Caco-2 (cell line): Measurements from ENCODE around the gene MICA. TPM values are rescaled to one million over a fixed set of nuclear protein-coding genes. Genes with fewer than 3 reads are reported as not detected.

Experiments used
- BruUV-seq: library from RNA; stranded (reverse); fragments of 400-500 nt; replicated peaks from 2 replicates; lab custom pipeline; 2021; lab: Mats Ljungman, UMichigan
- CTCF ChIA-PET: fragments of 300-600 bp; sonication (Branson Sonifier 250); formaldehyde crosslinking; loops from one replicate; lab custom pipeline; 2022; ENCODE audit warnings: antibody characterized with exemption; lab: Charles Lee
- POLR2A ChIA-PET: fragments of 300-600 bp; sonication (Branson Sonifier 250); formaldehyde crosslinking; loops from one replicate; lab custom pipeline; 2022; ENCODE audit warnings: antibody characterized with exemption; lab: Charles Lee
- DNase-seq, 2 experiments: peaks; one replicate each; pipeline versions ENCODE4 v3.0.0 to v3.0.0-alpha.2; 2020 to 2022
- H3K27me3 ChIP-seq: replicated peaks from 2 replicates; pipeline ENCODE4 v1.6.0; 2011; ENCODE audit warnings: low read length; ENCODE audit not compliant: control insufficient read depth, insufficient read depth
- H3K36me3 ChIP-seq: 2 replicates; pipeline ENCODE4 v1.5.1; 2011; ENCODE audit warnings: low read length; ENCODE audit not compliant: control insufficient read depth, insufficient read depth
- H3K4me1 ChIP-seq: fragments of 250-450 bp; sonication (Bioruptor Pico); 2 replicates; pipeline ENCODE4 v1.5.1; 2020; ENCODE audit warnings: mild to moderate bottlenecking
- H3K4me3 ChIP-seq: 2 replicates; pipeline ENCODE4 v1.5.1; 2011; ENCODE audit warnings: low read depth, mild to moderate bottlenecking, control low read depth, low read length
- H3K9me3 ChIP-seq: fragments of 250-450 bp; sonication (Bioruptor Pico); 2 replicates; pipeline ENCODE4 v1.5.1; 2020; ENCODE audit warnings: mild to moderate bottlenecking, moderate library complexity
- H3K27ac Mint-ChIP-seq: one replicate; pipeline ENCODE4 v1.8.0; 2022; ENCODE audit warnings: mixed read lengths; ENCODE audit not compliant: unreplicated experiment
- H3K27me3 Mint-ChIP-seq: one replicate; pipeline ENCODE4 v1.8.0; 2022; ENCODE audit warnings: mixed read lengths; ENCODE audit not compliant: insufficient read depth, unreplicated experiment
- H3K36me3 Mint-ChIP-seq: one replicate; pipeline ENCODE4 v1.8.0; 2022; ENCODE audit warnings: mild to moderate bottlenecking, mixed read lengths; ENCODE audit not compliant: insufficient read depth, unreplicated experiment
- H3K4me1 Mint-ChIP-seq: one replicate; pipeline ENCODE4 v1.8.0; 2022; ENCODE audit warnings: low read depth, mixed read lengths; ENCODE audit not compliant: unreplicated experiment
- H3K4me3 Mint-ChIP-seq: one replicate; pipeline ENCODE4 v1.8.0; 2022; ENCODE audit warnings: mild to moderate bottlenecking, moderate library complexity, mixed read lengths; ENCODE audit not compliant: unreplicated experiment
- H3K9me3 Mint-ChIP-seq: one replicate; pipeline ENCODE4 v1.8.0; 2022; ENCODE audit warnings: mixed read lengths; ENCODE audit not compliant: unreplicated experiment
- intact Hi-C: fragments of 100-400 bp; cut with micrococcal nuclease; formaldehyde crosslinking; loops from one replicate; pipeline ENCODE4 v1.10.0; 2022; ENCODE audit not compliant: unreplicated experiment
- total RNA-seq: library from RNA; stranded (reverse); gene quantifications from 2 replicates; pipeline ENCODE4 v1.2.3, GENCODE V29; 2022
- TF ChIP-seq, protein P1 (sequence below), 2 experiments: fragments of 200-600 bp in 1 of 2; IDR thresholded peaks; 1 replicate in 1 of 2; 2 replicates in 1 of 2; pipeline versions ENCODE4 v1.5.1 to v1.8.0; 2011 to 2022; ENCODE audit warnings: antibody characterized with exemption in 1 of 2, control low read depth in 1 of 2, inconsistent platforms in 1 of 2, low read depth in 1 of 2, low read length in 1 of 2, mild to moderate bottlenecking in 1 of 2, moderate library complexity in 1 of 2; ENCODE audit not compliant: insufficient read depth in 1 of 2, severe bottlenecking in 1 of 2, unreplicated experiment in 1 of 2

Gene MICA
- total RNA-seq, 1 experiment from 2014 or later = 12.6 TPM

DNA sequence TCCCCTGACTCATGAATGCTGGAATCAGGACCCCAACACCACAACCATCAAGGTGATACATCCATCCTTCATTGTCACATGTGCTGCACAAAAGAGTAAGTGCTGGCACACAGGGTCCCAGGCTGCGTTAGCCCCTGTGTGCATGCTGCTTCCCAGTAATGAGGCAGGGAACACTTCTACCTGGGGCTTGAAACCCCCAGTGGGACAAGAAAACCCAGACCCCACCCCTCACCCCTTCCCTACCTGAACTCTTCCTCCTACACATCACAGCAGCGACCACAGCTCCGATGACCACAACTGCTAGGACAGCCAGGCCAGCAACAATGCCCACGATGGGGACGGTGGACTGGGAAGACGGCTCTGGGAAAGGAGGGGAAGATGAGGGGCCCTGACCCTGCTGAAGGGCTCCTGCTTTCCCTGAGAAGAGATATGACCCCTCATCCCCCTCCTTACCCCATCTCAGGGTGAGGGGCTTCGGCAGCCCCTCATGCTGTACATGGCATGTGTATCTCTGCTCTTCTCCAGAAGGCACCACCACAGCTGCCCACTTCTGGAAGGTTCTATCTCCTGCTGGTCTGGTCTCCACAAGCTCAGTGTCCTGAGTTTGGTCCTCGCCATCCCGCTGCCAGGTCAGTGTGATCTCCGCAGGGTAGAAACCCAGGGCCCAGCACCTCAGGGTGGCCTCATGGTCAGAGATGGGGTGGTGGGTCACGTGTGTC is 48.4 kb upstream of the MICA start:
- Histone ChIP-seq H3K4me1 (no peaks in the 10 kb centered on the region), H3K36me3 (no peaks in the 10 kb centered on the region), H3K4me3 (no peak overlapping the region), H3K27me3 (no peaks in the 10 kb centered on the region; the same call in 1 of the 2 replicates), H3K9me3 (no peaks in the 10 kb centered on the region)
- TF ChIP-seq, protein P1, sequence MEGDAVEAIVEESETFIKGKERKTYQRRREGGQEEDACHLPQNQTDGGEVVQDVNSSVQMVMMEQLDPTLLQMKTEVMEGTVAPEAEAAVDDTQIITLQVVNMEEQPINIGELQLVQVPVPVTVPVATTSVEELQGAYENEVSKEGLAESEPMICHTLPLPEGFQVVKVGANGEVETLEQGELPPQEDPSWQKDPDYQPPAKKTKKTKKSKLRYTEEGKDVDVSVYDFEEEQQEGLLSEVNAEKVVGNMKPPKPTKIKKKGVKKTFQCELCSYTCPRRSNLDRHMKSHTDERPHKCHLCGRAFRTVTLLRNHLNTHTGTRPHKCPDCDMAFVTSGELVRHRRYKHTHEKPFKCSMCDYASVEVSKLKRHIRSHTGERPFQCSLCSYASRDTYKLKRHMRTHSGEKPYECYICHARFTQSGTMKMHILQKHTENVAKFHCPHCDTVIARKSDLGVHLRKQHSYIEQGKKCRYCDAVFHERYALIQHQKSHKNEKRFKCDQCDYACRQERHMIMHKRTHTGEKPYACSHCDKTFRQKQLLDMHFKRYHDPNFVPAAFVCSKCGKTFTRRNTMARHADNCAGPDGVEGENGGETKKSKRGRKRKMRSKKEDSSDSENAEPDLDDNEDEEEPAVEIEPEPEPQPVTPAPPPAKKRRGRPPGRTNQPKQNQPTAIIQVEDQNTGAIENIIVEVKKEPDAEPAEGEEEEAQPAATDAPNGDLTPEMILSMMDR (IDR thresholded peaks at IDR 0.05; ENCODE audit: insufficient read depth in 1 of 2, low read depth in 1 of 2, low read length in 1 of 2, severe bottlenecking in 1 of 2, unreplicated experiment in 1 of 2) = no peak
- peak overlapping the region; percentile 70 for H3K4me3 Mint-ChIP-seq
- no peaks in the 10 kb centered on the region for H3K9me3 Mint-ChIP-seq
- no peaks in the 10 kb centered on the region for H3K4me1 Mint-ChIP-seq
- ChIA-PET POLR2A (no interaction called here), CTCF (no interaction called here)
- BruUV-seq = no TSS peak
- no peak overlapping the region for H3K27ac Mint-ChIP-seq
- peaks cover 27% of the 10 kb centered on the region for H3K27me3 Mint-ChIP-seq
- intact Hi-C loops = loop anchor here (10.0 kb wide), 1 partner anchor 80 kb away; the partner anchor contains the start of gene HLA-C
- no peaks in the 10 kb centered on the region for H3K36me3 Mint-ChIP-seq
- DNase-seq = no peak

DNA sequence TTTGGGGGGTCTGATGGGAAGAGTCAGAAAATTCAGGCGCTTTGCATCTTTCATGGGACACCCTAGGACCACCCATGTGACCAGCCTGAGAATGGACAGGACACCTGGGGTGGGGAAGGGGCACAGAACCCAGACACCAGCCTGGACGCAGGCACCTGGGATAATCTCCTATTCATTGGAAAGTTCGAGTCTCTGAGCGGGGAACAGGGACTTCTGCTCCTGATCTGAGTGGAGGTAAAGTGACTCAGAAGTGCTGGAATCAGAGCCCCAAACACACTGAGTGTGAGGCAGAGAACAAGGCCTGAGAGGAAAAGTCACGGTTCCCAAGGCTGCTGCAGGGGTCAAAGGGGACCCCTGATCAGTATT is 47.8 kb upstream of the MICA start:
- Histone ChIP-seq H3K9me3 (no peaks in the 10 kb centered on the region), H3K4me3 (no peak overlapping the region), H3K27me3 (no peaks in the 10 kb centered on the region), H3K36me3 (no peaks in the 10 kb centered on the region), H3K4me1 (no peaks in the 10 kb centered on the region)
- no peak for DNase-seq
- Mint-ChIP-seq H3K27ac (no peak overlapping the region), H3K9me3 (no peaks in the 10 kb centered on the region), H3K4me3 (peak overlapping the region; percentile 70), H3K36me3 (no peaks in the 10 kb centered on the region), H3K27me3 (peaks cover 29% of the 10 kb centered on the region), H3K4me1 (no peaks in the 10 kb centered on the region)
- TF ChIP-seq, protein P1 (IDR thresholded peaks at IDR 0.05; ENCODE audit: insufficient read depth in 1 of 2, low read depth in 1 of 2, low read length in 1 of 2, severe bottlenecking in 1 of 2, unreplicated experiment in 1 of 2) = no peak
- intact Hi-C loops = loop anchor here (10.0 kb wide), 1 partner anchor 81 kb away; the partner anchor contains the start of gene HLA-C
- ChIA-PET CTCF (no interaction called here), POLR2A (no interaction called here)
- BruUV-seq = no TSS peak

- no peaks in the 10 kb centered on the region for H3K36me3 Mint-ChIP-seq
- ChIA-PET CTCF (no interaction called here), POLR2A (no interaction called here)
- peak overlapping the region; percentile 35 for H3K4me3 ChIP-seq
- no peak for DNase-seq
- no TSS peak for BruUV-seq
- TF ChIP-seq, protein P1 (IDR thresholded peaks at IDR 0.05; ENCODE audit: insufficient read depth in 1 of 2, low read depth in 1 of 2, low read length in 1 of 2, severe bottlenecking in 1 of 2, unreplicated experiment in 1 of 2) = no peak
- no peak overlapping the region for H3K27ac Mint-ChIP-seq
- no peaks in the 10 kb centered on the region for H3K27me3 ChIP-seq
- no peaks in the 10 kb centered on the region for H3K9me3 Mint-ChIP-seq
- H3K9me3 ChIP-seq = no peaks in the 10 kb centered on the region
- H3K4me1 ChIP-seq = no peaks in the 10 kb centered on the region
- H3K4me1 Mint-ChIP-seq = no peaks in the 10 kb centered on the region
- intact Hi-C loops = loop anchor here (10.0 kb wide), 1 partner anchor 82 kb away; the partner anchor contains the start of gene HLA-C
- no peaks in the 10 kb centered on the region for H3K36me3 ChIP-seq
- peak overlapping the region; percentile 70 for H3K4me3 Mint-ChIP-seq
- peaks cover 32% of the 10 kb centered on the region for H3K27me3 Mint-ChIP-seq
These were observed 47.0 kb upstream of the MICA start for GRCh38 chr6:31356216-31356945.
